Activated naive CD4-positive, alpha-beta T cell treated with anti-CD3 and anti-CD28 coated beads, Interleukin-2, amount 50 U/mL, for 72 hours (primary cell): ENCODE measurements around the gene PGGHG. TPM values are rescaled to one million over a fixed set of nuclear protein-coding genes. Genes with fewer than 3 reads are reported as not detected.
"Not testable (repeated sequence)": the region's sequence is repeated elsewhere in the genome, so short reads cannot be mapped to it uniquely, and the experiment has no call there.

Experiments
- ATAC-seq, 2 donors: fragments of 150-1000 bp; cut with Tn5 transposase; 2 replicates each; pipeline ENCODE4 v1.10.0; 2021; ENCODE audit warnings: mild to moderate bottlenecking in 2 of 2, moderate library complexity in 2 of 2
- DNase-seq, 2 donors: peaks; one replicate each; pipeline ENCODE4 v3.0.0; 2021 to 2022; ENCODE audit warnings: low spot score in 2 of 2
- H3K27ac Mint-ChIP-seq, 2 donors: one replicate each; pipeline ENCODE4 v1.8.0; 2022; ENCODE audit warnings: mild to moderate bottlenecking in 2 of 2, mixed read lengths in 2 of 2
- H3K36me3 Mint-ChIP-seq, 2 donors: one replicate each; pipeline ENCODE4 v1.8.0; 2022; ENCODE audit warnings: mixed read lengths in 2 of 2
- H3K9me3 Mint-ChIP-seq, 2 donors: one replicate each; pipeline ENCODE4 v1.8.0; 2022; ENCODE audit warnings: mixed read lengths in 2 of 2
- total RNA-seq, 2 donors: library from RNA; stranded (reverse); gene quantifications; one replicate each; pipeline ENCODE4 v1.2.3, GENCODE V29; 2022

The PGGHG gene
- total RNA-seq, 2 donors from 2014 or later: 97.8 to 695 TPM

DNA sequence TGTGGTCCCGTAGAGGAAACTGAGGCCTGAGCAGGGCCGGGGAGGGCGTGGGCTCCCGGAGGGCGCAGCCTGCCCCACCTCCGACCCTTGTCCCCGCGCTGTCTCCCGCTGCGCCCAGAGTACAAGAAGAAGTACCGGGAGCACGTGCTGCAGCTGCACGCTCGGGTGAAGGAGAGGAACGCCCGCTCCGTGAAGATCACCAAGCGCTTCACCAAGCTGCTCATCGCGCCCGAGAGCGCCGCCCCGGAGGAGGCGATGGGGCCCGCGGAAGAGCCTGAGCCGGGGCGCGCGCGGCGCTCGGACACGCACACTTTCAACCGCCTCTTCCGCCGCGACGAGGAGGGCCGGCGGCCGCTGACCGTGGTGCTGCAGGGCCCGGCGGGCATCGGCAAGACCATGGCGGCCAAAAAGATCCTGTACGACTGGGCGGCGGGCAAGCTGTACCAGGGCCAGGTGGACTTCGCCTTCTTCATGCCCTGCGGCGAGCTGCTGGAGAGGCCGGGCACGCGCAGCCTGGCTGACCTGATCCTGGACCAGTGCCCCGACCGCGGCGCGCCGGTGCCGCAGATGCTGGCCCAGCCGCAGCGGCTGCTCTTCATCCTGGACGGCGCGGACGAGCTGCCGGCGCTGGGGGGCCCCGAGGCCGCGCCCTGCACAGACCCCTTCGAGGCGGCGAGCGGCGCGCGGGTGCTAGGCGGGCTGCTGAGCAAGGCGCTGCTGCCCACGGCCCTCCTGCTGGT lies 8.8 kb upstream of the PGGHG start:
- Mint-ChIP-seq H3K27ac (no peak overlapping the region), H3K36me3 (peaks cover 24 to 26% of the 10 kb centered on the region in 2 donors), H3K9me3 (peaks cover 3 to 13% of the 10 kb centered on the region in 2 donors)
- peak; percentile 35 to 54 for ATAC-seq
- peak; percentile 50 to 57 for DNase-seq

- ATAC-seq: peak; percentile 42 to 47
- Mint-ChIP-seq H3K36me3 (peaks cover 24 to 26% of the 10 kb centered on the region in 2 donors), H3K9me3 (peaks cover 3 to 13% of the 10 kb centered on the region in 2 donors), H3K27ac (no peak overlapping the region)
- peak; percentile 32 to 59 for DNase-seq
These were observed 8.0 kb upstream of the PGGHG start for GRCh38 chr11:280706-281485.

- peak in 1 of 2 donors; percentile 32 for ATAC-seq
- Mint-ChIP-seq H3K9me3 (peaks cover 3 to 10% of the 10 kb centered on the region in 2 donors), H3K27ac (peak overlapping the region in 1 of 2 donors; percentile 35), H3K36me3 (peaks cover 21 to 23% of the 10 kb centered on the region in 2 donors)
- peak in 1 of 2 donors; percentile 53 for DNase-seq
These were observed 7.3 kb upstream of the PGGHG start for GRCh38 chr11:281486-282161.

DNA sequence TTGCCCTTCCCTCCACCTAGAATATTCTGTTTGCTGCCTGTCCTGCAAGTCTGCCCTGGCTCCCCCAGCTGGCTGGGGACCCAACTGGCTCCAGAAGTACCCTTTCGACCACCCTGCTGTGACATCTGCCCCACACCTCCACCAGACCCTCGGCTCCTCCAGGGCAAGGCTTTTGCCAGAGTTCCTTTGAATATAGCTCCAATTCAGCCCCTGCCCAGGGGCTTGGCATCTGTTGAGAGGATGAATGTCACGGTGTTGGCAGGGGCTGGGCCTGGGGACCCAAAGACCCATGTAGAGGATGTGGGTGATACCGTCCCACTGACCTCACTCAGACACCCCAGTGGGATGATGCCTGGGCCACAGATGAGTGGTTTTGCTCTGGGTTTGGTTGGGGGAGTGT lies 6.8 kb upstream of the PGGHG start:
- H3K27ac Mint-ChIP-seq: peak overlapping the region in 1 of 2 donors; percentile 35
- DNase-seq (no peak), ATAC-seq (no peak)
- peaks cover 16 to 19% of the 10 kb centered on the region in 2 donors for H3K36me3 Mint-ChIP-seq
- peaks cover 3 to 6% of the 10 kb centered on the region in 2 donors for H3K9me3 Mint-ChIP-seq

DNA sequence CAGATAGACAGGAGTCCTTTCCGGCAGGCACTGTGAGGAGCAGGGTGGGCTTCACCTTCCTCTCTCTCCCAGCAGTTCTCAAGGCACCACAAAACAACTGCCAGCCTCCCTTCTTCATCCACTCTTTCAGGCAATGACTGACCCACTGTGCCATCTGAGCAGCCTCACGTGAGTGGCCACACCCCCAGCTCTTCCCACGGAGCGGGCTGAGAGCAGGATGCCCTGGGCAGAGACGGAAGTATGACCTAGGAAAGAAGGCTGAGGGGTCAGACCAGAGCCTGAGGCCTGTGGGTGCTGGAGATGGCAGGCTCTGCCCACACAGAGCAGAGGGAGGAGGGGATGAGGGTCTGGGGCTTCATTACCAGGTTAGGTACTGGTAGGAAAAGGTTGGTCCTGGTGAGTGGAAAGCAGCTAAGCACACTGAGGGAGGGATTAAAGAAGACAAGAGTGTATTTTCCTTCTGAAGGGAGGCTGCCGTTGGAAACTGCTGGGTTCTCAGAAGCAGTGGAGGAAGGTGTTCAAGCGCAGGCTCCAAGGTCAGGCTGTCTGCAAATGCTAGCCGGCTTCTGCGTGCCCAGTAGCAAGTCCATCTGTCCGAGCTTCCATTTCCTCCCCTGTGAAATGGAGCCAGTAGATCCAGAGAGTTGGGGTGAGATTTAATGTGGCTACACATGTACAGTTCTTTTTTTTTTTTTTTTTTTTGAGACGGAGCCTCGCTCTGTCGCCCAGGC lies 6.1 kb upstream of the PGGHG start:
- ATAC-seq: no peak
- H3K36me3 Mint-ChIP-seq: peaks cover 12 to 19% of the 10 kb centered on the region in 2 donors
- H3K9me3 Mint-ChIP-seq: peaks cover 1 to 3% of the 10 kb centered on the region in 2 donors
- DNase-seq: peak in 1 of 2 donors; percentile 53
- H3K27ac Mint-ChIP-seq: peak overlapping the region in 1 of 2 donors; percentile 35

GRCh38 chr11:283405-284104 lies 5.4 kb upstream of the PGGHG start:
- DNase-seq (no peak), ATAC-seq (no peak)
- peaks cover 0 to 3% of the 10 kb centered on the region in 2 donors for H3K9me3 Mint-ChIP-seq
- peak overlapping the region; percentile 10 to 35 for H3K27ac Mint-ChIP-seq
- H3K36me3 Mint-ChIP-seq: peaks cover 11 to 21% of the 10 kb centered on the region in 2 donors

DNA sequence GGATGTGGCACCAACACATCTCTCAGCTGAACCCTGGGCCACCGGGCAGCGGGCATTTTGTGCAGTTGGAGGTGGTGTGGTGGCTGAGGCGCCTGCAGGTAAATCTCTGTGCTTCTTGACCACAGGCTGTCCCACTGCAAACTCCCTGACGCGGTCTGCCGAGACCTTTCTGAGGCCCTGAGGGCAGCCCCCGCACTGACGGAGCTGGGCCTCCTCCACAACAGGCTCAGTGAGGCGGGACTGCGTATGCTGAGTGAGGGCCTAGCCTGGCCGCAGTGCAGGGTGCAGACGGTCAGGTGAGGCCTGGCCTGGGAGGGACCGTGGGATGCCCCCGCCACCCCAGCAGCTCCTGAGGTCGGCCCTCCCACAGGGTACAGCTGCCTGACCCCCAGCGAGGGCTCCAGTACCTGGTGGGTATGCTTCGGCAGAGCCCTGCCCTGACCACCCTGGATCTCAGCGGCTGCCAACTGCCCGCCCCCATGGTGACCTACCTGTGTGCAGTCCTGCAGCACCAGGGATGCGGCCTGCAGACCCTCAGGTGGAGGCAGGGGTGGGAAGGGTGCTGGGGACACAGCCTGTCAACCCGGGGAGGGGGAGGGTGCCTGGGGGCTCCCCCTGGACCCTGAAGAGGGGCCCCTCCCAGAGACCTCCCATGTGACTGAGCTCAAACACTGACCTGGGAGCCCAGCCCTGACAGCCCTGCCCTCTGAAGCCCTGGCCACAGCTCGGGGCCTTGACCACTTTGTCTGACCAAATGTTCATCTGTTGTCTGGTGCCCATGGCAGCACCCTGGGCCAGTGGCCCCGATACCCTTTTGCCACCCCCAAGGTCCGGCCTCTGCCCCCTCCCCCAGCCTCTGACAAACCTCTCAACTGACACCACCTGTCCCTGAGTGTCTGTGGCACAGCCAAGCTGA lies 4.6 kb upstream of the PGGHG start:
- peaks cover 7 to 21% of the 10 kb centered on the region in 2 donors for H3K36me3 Mint-ChIP-seq
- ATAC-seq: no peak
- peak in 1 of 2 donors; percentile 59 for DNase-seq
- H3K27ac Mint-ChIP-seq: peak overlapping the region in 1 of 2 donors; percentile 35
- H3K9me3 Mint-ChIP-seq: peaks cover 0 to 3% of the 10 kb centered on the region in 2 donors

GRCh38 chr11:285021-285893 lies 3.7 kb upstream of the PGGHG start:
- DNase-seq (peak in 1 of 2 donors; percentile 54), ATAC-seq (no peak)
- Mint-ChIP-seq H3K27ac (peak overlapping the region in 1 of 2 donors; percentile 98), H3K9me3 (peaks cover 0 to 3% of the 10 kb centered on the region in 2 donors), H3K36me3 (peaks cover 7 to 25% of the 10 kb centered on the region in 2 donors)

DNA sequence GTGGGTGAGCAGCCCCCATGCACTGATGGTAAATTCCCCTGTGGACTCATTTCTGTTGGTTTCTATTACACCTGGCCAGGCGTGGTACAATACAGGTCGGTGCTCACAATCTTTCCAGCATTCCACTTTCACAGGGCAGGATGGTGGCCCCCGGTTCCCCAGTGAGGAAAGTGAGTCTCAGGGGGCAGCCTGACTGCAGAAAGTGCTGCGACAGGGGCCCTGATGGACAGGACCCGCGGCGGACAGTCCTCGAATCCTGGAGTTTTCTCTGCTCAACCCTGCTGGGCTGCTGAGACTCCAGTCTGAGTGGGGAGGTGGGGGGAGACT lies 3.1 kb upstream of the PGGHG start:
- ATAC-seq: no peak
- peaks cover 0 to 3% of the 10 kb centered on the region in 2 donors for H3K9me3 Mint-ChIP-seq
- H3K36me3 Mint-ChIP-seq: peaks cover 7 to 27% of the 10 kb centered on the region in 2 donors
- H3K27ac Mint-ChIP-seq: peak overlapping the region in 1 of 2 donors; percentile 98
- no peak for DNase-seq

DNA sequence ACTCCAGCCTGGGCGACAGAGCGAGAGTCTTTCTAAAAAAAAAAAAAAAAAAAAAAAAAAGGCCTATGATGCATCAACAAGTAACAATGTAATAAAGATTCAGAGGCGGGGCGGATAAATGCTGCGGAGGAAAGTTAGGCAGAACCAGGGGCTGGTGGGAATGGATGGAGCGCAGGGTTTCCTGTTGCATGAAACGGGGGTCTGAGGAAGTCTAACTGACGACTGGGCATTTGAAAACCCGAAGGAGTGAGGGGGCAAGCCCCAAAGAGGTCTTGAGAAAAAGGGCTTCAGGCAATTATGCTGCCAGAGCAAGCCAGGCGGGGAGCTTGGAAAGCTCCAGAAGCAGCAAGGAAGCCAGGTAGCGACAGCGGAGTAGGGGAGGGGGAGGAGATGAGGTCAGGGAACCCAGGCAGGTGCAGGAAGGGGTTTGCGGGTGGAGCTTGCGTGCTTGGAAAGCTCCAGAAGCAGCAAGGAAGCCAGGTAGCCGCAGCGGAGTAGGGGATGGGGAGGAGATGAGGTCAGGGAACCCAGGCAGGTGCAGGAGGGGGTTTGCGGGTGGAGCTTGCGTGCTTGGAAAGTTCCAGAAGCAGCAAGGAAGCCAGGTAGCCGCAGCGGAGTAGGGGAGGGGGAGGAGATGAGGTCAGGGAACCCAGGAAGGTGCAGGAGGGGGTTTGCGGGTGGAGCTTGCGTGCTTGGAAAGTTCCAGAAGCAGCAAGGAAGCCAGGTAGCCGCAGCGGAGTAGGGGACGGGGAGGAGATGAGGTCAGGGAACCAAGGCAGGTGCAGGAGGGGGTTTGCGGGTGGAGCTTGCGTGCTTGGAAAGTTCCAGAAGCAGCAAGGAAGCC lies 1.7 kb upstream of the PGGHG start:
- peak in 1 of 2 donors; percentile 81 for DNase-seq
- ATAC-seq: peak; percentile 3 to 12
- Mint-ChIP-seq H3K36me3 (peaks cover 7 to 25% of the 10 kb centered on the region in 2 donors), H3K27ac (peak overlapping the region; percentile 95 to 98)
- not testable (repeated sequence) for H3K9me3 Mint-ChIP-seq

DNA sequence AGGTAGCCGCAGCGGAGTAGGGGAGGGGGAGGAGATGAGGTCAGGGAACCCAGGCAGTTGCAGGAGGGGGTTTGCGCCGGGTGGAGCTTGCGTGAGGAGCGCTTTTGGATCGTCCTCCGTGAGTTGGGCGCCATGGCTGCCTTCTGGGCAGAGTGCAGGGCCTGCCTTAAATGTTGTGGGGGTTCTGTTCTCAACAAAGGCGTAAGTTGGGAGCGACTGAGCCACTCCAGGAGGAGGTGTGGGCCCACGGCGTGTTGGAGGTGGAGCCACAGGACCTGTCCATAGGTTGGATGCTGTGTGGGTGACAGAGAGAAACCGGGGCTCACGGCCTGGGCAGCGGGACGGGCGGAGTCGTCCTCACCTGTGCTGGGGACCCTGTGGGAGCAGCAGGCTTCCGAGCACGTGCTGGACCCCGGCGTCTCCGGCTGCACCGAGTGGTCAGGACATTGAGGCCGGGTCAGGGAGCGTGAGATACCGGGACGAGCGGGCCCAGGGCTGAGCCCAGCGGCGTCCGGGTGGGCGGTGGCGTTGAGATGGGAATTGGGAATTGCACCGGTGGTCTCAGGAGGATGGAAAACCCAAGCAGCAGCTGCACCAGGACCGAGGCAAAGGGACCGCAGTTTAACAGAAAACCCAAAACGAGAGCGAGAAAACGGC lies 977 bp upstream of the PGGHG start:
- H3K36me3 Mint-ChIP-seq: peaks cover 7 to 24% of the 10 kb centered on the region in 2 donors
- peak overlapping the region; percentile 95 to 98 for H3K27ac Mint-ChIP-seq
- DNase-seq: no peak
- peak; percentile 63 to 69 for ATAC-seq
- peaks cover 0 to 3% of the 10 kb centered on the region in 2 donors for H3K9me3 Mint-ChIP-seq

- DNase-seq (no peak), ATAC-seq (no peak)
- H3K9me3 Mint-ChIP-seq: peaks cover 0 to 3% of the 10 kb centered on the region in 2 donors
- H3K36me3 Mint-ChIP-seq: peaks cover 7 to 24% of the 10 kb centered on the region in 2 donors
- H3K27ac Mint-ChIP-seq: peak overlapping the region in 1 of 2 donors; percentile 77
These were observed 429 bp downstream of the PGGHG start for GRCh38 chr11:289398-289711.
